ENCODE results near the gene ARHGEF1. TPM values are rescaled to one million over a fixed set of nuclear protein-coding genes. Genes with fewer than 3 reads are reported as not detected.

The ARHGEF1 gene
- total RNA-seq, 3 donors from 2014 or later (not counting 1 experiment from before 2014, with no cell fraction given) = 1,177 to 1,409 (median 1,354) TPM

DNA sequence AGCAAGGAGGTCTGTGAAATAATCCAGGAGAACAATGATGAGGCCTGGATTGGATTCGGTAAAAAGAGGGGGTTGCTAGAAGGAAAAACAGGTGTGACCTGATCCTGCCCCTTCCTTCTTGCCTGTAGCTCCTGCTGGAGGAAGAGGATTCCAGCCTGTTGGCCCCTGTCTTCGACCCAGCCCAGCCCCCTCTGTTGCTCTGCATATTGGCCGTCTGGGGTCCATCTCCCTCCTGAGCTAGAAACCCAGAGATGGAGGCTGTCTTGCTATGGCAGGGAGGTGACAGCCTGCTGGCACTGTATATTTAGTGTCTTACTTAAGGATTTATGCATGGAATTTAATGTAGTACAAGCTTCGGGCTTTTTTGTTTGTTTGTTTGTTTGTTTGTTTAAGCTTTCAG, 31.5 kb upstream of the ARHGEF1 start:
- H3K9me3 ChIP-seq (ENCODE audit: control insufficient read depth, insufficient read depth, low read length) = no peaks in the 10 kb centered on the region
- intact Hi-C loops (cut with micrococcal nuclease) = no loop called here
- H3K27me3 Mint-ChIP-seq (ENCODE audit: low read depth in 2 of 2) = peaks cover 7 to 17% of the 10 kb centered on the region in 2 donors
- H3K9me3 Mint-ChIP-seq = no peaks in the 10 kb centered on the region
- H3K27ac ChIP-seq (ENCODE audit: low read length) = no peak overlapping the region
- ATAC-seq = no peak
- H3K4me3 Mint-ChIP-seq = no peak overlapping the region
- no peaks in the 10 kb centered on the region for H3K4me1 ChIP-seq (ENCODE audit: control insufficient read depth, insufficient read depth, low read length)
- H3K36me3 ChIP-seq (ENCODE audit: control insufficient read depth, insufficient read depth, low read length) = no peaks in the 10 kb centered on the region
- H3K27ac Mint-ChIP-seq = no peak overlapping the region
- H3K4me1 Mint-ChIP-seq = no peaks in the 10 kb centered on the region
- no peak for DNase-seq
- 68% methylated on average over 4 of the region's 4 CpGs for WGBS (ENCODE audit: insufficient coverage)
- no peaks in the 10 kb centered on the region for H3K27me3 ChIP-seq (ENCODE audit: control insufficient read depth, insufficient read depth, low read length)
- no peak overlapping the region for H3K4me3 ChIP-seq (ENCODE audit: low read length)
- no peaks in the 10 kb centered on the region for H3K36me3 Mint-ChIP-seq
- TF ChIP-seq, protein P1, sequence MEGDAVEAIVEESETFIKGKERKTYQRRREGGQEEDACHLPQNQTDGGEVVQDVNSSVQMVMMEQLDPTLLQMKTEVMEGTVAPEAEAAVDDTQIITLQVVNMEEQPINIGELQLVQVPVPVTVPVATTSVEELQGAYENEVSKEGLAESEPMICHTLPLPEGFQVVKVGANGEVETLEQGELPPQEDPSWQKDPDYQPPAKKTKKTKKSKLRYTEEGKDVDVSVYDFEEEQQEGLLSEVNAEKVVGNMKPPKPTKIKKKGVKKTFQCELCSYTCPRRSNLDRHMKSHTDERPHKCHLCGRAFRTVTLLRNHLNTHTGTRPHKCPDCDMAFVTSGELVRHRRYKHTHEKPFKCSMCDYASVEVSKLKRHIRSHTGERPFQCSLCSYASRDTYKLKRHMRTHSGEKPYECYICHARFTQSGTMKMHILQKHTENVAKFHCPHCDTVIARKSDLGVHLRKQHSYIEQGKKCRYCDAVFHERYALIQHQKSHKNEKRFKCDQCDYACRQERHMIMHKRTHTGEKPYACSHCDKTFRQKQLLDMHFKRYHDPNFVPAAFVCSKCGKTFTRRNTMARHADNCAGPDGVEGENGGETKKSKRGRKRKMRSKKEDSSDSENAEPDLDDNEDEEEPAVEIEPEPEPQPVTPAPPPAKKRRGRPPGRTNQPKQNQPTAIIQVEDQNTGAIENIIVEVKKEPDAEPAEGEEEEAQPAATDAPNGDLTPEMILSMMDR (IDR thresholded peaks at IDR 0.05) = no peak

DNA sequence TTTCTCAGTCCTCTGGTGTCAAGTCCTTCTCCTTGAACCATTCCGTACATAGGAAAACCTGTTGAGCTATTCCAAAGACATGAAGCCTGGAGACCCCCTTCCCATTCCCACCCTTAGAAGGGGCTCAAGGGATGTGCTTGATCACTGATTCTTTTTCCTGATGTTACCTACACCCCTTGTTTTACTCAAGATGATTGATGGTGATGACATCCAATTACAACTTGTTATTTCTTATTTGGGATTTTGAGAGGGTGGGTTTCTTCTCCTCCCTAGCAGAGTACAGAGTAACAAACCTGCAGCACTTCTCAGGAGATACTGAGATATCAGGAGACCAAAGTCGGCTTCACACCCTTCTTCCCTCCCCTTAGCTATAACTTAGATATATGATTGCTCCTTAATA, 29.6 kb upstream of the ARHGEF1 start:
- H3K9me3 ChIP-seq (ENCODE audit: control insufficient read depth, insufficient read depth, low read length) = no peaks in the 10 kb centered on the region
- Mint-ChIP-seq H3K27ac (no peak overlapping the region), H3K27me3 (ENCODE audit: low read depth in 2 of 2) (peaks cover 7 to 17% of the 10 kb centered on the region in 2 donors), H3K4me1 (no peaks in the 10 kb centered on the region), H3K9me3 (no peaks in the 10 kb centered on the region), H3K36me3 (no peaks in the 10 kb centered on the region), H3K4me3 (no peak overlapping the region)
- 65% methylated on average over 2 of the region's 2 CpGs for WGBS (ENCODE audit: insufficient coverage)
- no peaks in the 10 kb centered on the region for H3K27me3 ChIP-seq (ENCODE audit: control insufficient read depth, insufficient read depth, low read length)
- ATAC-seq (no peak), DNase-seq (no peak)
- no peak overlapping the region for H3K27ac ChIP-seq (ENCODE audit: low read length)
- TF ChIP-seq, protein P1 (IDR thresholded peaks at IDR 0.05) = no peak
- intact Hi-C loops (cut with micrococcal nuclease) = no loop called here
- H3K36me3 ChIP-seq (ENCODE audit: control insufficient read depth, insufficient read depth, low read length) = no peaks in the 10 kb centered on the region
- H3K4me1 ChIP-seq (ENCODE audit: control insufficient read depth, insufficient read depth, low read length) = no peaks in the 10 kb centered on the region
- H3K4me3 ChIP-seq (ENCODE audit: low read length) = no peak overlapping the region

DNA sequence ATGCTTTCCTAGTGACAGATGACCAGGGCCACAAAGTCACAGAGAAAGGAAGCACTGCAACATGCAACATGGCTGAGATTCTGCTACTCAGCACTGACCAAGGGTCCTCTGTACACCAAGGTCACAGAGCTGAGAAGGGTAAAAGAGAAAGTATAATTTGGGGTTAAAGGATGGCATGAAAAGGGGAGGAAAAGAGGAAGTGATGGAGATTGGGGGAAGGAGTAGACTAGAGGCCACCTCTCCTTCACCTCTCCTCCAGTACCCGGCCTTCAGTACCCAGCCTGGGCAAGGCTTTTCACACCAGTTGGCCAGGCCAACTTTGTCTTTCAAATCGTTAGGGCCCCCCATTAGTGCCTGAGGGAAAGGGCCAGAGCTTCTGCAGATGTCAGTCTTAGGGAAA, 29.2 kb upstream of the ARHGEF1 start:
- 55% methylated on average over 1 of the region's 2 CpGs for WGBS (ENCODE audit: insufficient coverage)
- H3K9me3 ChIP-seq (ENCODE audit: control insufficient read depth, insufficient read depth, low read length) = no peaks in the 10 kb centered on the region
- Mint-ChIP-seq H3K27me3 (ENCODE audit: low read depth in 2 of 2) (peaks cover 7 to 17% of the 10 kb centered on the region in 2 donors), H3K4me1 (no peaks in the 10 kb centered on the region), H3K27ac (no peak overlapping the region), H3K9me3 (no peaks in the 10 kb centered on the region), H3K4me3 (no peak overlapping the region), H3K36me3 (no peaks in the 10 kb centered on the region)
- TF ChIP-seq, protein P1 (IDR thresholded peaks at IDR 0.05) = no peak
- no peak for DNase-seq
- H3K4me1 ChIP-seq (ENCODE audit: control insufficient read depth, insufficient read depth, low read length) = no peaks in the 10 kb centered on the region
- no peak for ATAC-seq
- H3K4me3 ChIP-seq (ENCODE audit: low read length) = no peak overlapping the region
- no peaks in the 10 kb centered on the region for H3K27me3 ChIP-seq (ENCODE audit: control insufficient read depth, insufficient read depth, low read length)
- no peaks in the 10 kb centered on the region for H3K36me3 ChIP-seq (ENCODE audit: control insufficient read depth, insufficient read depth, low read length)
- intact Hi-C loops (cut with micrococcal nuclease) = no loop called here
- H3K27ac ChIP-seq (ENCODE audit: low read length) = no peak overlapping the region

DNA sequence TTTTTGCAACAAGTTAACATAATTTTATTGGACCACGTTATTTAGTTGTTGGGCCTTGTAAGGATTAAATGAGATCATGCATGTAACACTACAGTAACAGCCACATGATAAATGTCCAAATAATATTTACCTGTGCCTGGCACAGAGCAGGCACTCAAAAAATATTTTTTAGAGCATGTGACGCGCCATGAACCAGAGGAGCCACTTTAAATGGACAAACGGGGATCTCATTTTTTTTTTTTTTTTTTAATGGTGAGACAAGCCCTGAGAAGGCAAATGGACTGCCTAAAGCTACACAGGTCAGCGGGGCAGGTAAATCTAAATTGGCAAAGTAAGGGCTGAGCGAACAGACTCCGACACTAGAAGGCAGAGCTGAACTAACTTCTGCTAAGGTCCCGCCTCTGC, 23.8 kb upstream of the ARHGEF1 start:
- intact Hi-C loops (cut with micrococcal nuclease) = loop anchor here (1.0 to 2.0 kb wide), 3 partner anchors 28 to 176 kb away; no protein-coding TSS in a partner anchor

More for the DNA sequence above, 23.8 kb upstream of the ARHGEF1 start:
- ATAC-seq (no peak), DNase-seq (no peak)
- Mint-ChIP-seq H3K4me3 (peak overlapping the region; percentile 95), H3K36me3 (no peaks in the 10 kb centered on the region), H3K27me3 (ENCODE audit: low read depth in 2 of 2) (peaks cover 0 to 4% of the 10 kb centered on the region in 2 donors), H3K9me3 (no peaks in the 10 kb centered on the region), H3K4me1 (peaks cover 34 to 48% of the 10 kb centered on the region in 2 donors), H3K27ac (peak overlapping the region; percentile 94 to 96)
- Histone ChIP-seq H3K4me1 (ENCODE audit: control insufficient read depth, insufficient read depth, low read length) (peaks cover 42% of the 10 kb centered on the region), H3K36me3 (ENCODE audit: control insufficient read depth, insufficient read depth, low read length) (peaks cover 33% of the 10 kb centered on the region), H3K4me3 (ENCODE audit: low read length) (peak overlapping the region; percentile 82), H3K27me3 (ENCODE audit: control insufficient read depth, insufficient read depth, low read length) (no peaks in the 10 kb centered on the region), H3K9me3 (ENCODE audit: control insufficient read depth, insufficient read depth, low read length) (no peaks in the 10 kb centered on the region), H3K27ac (ENCODE audit: low read length) (peak overlapping the region; percentile 92)
- 5% methylated on average over 7 of the region's 8 CpGs for WGBS (ENCODE audit: insufficient coverage)
- TF ChIP-seq, protein P1 (IDR thresholded peaks at IDR 0.05) = no peak

Measured in natural killer cell (primary cell).